ENCODE measurements around the gene NAALADL1.

Gene NAALADL1

GRCh38 chr11:65051398-65051858 lies 6.9 kb downstream of the NAALADL1 start:
- H3K36me3 ChIP-seq (replicated peaks), result no peaks in the 10 kb centered on the region
- in situ Hi-C loops (cut with MboI; ENCODE audit: low sequenced_read_pairs), result no loop called here
- H3K27me3 ChIP-seq (ENCODE audit: low read depth), result peaks cover 3% of the 10 kb centered on the region; the same call in 1 of the 2 replicates
- H3K4me1 ChIP-seq, result no peaks in the 10 kb centered on the region
- no peak overlapping the region for H3K4me3 ChIP-seq
- DNase-seq (ENCODE audit: low spot score in 2 of 2), result no peak
- H3K9me3 ChIP-seq, result no peaks in the 10 kb centered on the region

GRCh38 chr11:65047581-65048422 lies 10.6 kb downstream of the NAALADL1 start:
- Histone ChIP-seq H3K27me3 (ENCODE audit: low read depth) (no peaks in the 10 kb centered on the region), H3K36me3 (replicated peaks) (peaks cover 19% of the 10 kb centered on the region), H3K9me3 (no peaks in the 10 kb centered on the region), H3K4me3 (no peak overlapping the region), H3K4me1 (peaks cover 2% of the 10 kb centered on the region)
- no peak for DNase-seq (ENCODE audit: low spot score in 2 of 2)
- in situ Hi-C loops (cut with MboI; ENCODE audit: low sequenced_read_pairs), result no loop called here

GRCh38 chr11:65045728-65046127 lies 12.6 kb downstream of the NAALADL1 start:
- Histone ChIP-seq H3K27me3 (ENCODE audit: low read depth) (no peaks in the 10 kb centered on the region), H3K4me1 (peaks cover 9% of the 10 kb centered on the region), H3K36me3 (replicated peaks) (peaks cover 20% of the 10 kb centered on the region), H3K4me3 (no peak overlapping the region), H3K9me3 (no peaks in the 10 kb centered on the region)
- no peak for DNase-seq (ENCODE audit: low spot score in 2 of 2)
- in situ Hi-C loops (cut with MboI; ENCODE audit: low sequenced_read_pairs), result no loop called here

GRCh38 chr11:65045061-65045460 lies 13.3 kb downstream of the NAALADL1 start:
- Histone ChIP-seq H3K9me3 (no peaks in the 10 kb centered on the region), H3K4me1 (peaks cover 13% of the 10 kb centered on the region), H3K36me3 (replicated peaks) (peaks cover 20% of the 10 kb centered on the region), H3K4me3 (no peak overlapping the region), H3K27me3 (ENCODE audit: low read depth) (no peaks in the 10 kb centered on the region)
- in situ Hi-C loops (cut with MboI; ENCODE audit: low sequenced_read_pairs), result no loop called here
- no peak for DNase-seq (ENCODE audit: low spot score in 2 of 2)

DNA sequence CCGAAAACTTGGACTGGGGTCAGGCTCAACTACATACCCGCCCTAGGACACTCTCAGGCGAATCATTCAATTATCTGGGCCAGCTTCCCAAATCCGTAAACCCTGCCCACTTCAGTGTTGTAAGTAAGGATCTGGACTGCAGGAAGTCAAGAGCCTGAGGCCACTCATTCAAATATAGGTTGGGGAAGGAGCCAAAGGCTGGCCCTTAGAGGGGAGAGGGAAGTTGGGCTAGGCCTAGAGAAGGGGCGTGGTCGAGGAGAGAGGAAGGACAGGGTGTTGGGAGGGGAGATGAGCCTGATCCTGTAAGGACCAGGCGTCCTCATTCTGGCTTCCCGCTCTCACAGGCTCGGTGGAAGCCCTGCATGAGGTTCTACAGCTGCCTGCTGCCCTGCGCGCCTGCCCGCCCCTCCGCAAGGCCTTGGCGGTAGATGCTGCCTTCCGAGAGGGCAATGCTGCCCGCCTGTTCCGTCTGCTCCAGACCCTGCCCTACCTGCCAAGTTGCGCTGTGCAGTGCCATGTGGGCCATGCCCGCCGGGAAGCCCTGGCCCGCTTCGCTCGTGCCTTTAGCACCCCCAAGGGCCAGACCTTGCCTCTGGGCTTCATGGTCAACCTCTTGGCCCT lies 14.4 kb downstream of the NAALADL1 start:
- peaks cover 20% of the 10 kb centered on the region for H3K36me3 ChIP-seq (replicated peaks)
- peaks cover 13% of the 10 kb centered on the region for H3K4me1 ChIP-seq
- in situ Hi-C loops (cut with MboI; ENCODE audit: low sequenced_read_pairs), result no loop called here
- H3K27me3 ChIP-seq (ENCODE audit: low read depth), result no peaks in the 10 kb centered on the region
- no peaks in the 10 kb centered on the region for H3K9me3 ChIP-seq
- H3K4me3 ChIP-seq, result no peak overlapping the region
- no peak for DNase-seq (ENCODE audit: low spot score in 2 of 2)

DNA sequence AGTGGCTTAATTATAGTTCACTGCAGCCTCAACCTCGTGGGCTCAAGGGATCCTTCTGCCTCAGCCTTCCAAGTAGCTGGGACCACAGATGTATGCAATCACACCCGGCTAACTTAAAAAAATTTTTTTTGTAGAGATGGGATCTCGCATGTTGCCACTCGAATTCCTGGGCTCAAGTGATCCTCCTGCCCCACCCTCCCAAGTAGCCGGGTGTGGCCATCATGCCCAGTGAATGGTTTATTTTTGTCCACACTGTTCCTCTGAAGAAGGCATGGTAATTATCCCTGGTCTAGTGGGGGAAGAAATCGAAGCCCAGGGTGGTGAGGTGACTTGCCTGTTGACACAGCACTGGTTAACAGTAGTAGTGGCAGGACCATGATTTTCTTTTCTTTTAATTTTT lies 15.5 kb downstream of the NAALADL1 start:
- Histone ChIP-seq H3K27me3 (ENCODE audit: low read depth) (no peaks in the 10 kb centered on the region), H3K9me3 (no peaks in the 10 kb centered on the region), H3K4me3 (peak overlapping the region; percentile 55; the same call in 1 of the 2 replicates), H3K36me3 (replicated peaks) (peaks cover 20% of the 10 kb centered on the region), H3K4me1 (peaks cover 13% of the 10 kb centered on the region)
- no peak for DNase-seq (ENCODE audit: low spot score in 2 of 2)
- in situ Hi-C loops (cut with MboI; ENCODE audit: low sequenced_read_pairs), result no loop called here

DNA sequence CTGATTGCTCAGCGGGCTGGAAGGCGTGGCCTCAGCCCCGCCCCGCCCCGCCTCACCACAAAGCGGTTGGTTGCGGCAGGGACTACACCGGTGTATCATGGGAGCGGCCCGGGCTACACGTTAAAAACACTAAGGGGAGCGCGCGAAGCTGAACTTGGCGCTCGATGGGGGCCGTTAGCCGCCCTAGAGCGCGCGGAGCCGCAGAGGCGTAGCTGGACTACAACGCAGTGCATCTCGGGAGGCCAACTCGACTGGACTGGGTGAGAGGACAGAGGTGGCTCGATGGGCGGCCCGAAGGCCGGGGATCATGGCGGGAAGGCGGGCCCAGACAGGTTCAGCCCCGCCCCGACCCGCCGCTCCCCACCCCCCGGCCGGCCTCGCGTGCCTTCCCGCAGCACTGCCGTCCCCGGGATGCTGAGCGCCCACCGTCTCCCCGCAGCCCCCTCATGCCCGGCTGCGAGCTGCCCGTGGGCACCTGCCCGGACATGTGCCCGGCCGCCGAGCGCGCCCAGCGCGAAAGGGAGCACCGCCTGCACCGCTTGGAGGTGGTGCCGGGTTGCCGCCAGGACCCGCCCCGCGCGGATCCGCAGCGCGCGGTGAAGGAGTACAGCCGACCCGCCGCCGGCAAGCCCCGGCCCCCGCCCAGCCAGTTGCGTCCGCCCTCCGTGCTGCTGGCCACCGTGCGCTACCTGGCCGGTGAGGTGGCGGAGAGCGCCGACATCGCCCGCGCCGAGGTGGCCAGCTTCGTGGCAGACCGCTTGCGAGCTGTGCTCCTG lies 17.3 kb downstream of the NAALADL1 start, which contains the start of gene SAC3D1:
SAC3D1 (plus strand) TSS at position 364 of the 776 bp plus-strand sequence; CDS start at position 447, 83 bp downstream.
- peaks cover 20% of the 10 kb centered on the region for H3K36me3 ChIP-seq (replicated peaks)
- H3K4me3 ChIP-seq, result peak within 1 kb of the TSS; percentile 55
- H3K27me3 ChIP-seq (ENCODE audit: low read depth), result no peaks in the 10 kb centered on the region
- no peaks in the 10 kb centered on the region for H3K9me3 ChIP-seq
- H3K4me1 ChIP-seq, result peaks cover 13% of the 10 kb centered on the region
- DNase-seq (ENCODE audit: low spot score in 2 of 2), result peak; percentile 98
- in situ Hi-C loops (cut with MboI; ENCODE audit: low sequenced_read_pairs), result no loop called here

GRCh38 chr11:65040520-65040846 lies 17.9 kb downstream of the NAALADL1 start:
- DNase-seq (ENCODE audit: low spot score in 2 of 2), result no peak
- H3K4me3 ChIP-seq, result peak overlapping the region; percentile 55
- no peaks in the 10 kb centered on the region for H3K27me3 ChIP-seq (ENCODE audit: low read depth)
- H3K9me3 ChIP-seq, result no peaks in the 10 kb centered on the region
- in situ Hi-C loops (cut with MboI; ENCODE audit: low sequenced_read_pairs), result no loop called here
- H3K4me1 ChIP-seq, result peaks cover 13% of the 10 kb centered on the region
- peaks cover 20% of the 10 kb centered on the region for H3K36me3 ChIP-seq (replicated peaks)

DNA sequence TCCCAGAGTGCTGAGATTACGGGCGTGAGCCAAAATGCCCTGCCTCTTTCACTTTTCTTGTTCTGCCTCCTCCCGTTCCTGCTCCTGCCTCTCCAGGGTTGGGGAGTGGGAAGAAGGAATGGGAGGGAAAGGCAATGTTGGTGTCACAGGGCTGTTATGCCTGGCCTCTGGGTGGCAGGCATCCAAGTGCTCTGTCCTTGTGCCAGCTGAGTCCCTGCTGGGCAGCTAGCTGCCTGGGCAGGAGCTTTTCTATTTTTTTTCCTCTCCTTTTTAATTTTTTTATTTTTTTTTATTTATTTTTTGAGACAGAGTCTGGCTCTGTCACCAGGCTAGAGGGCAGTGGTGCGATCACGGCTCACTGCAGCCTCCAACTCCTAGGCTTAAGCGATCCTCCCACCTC lies 21.4 kb downstream of the NAALADL1 start:
- Histone ChIP-seq H3K4me3 (no peak overlapping the region), H3K9me3 (no peaks in the 10 kb centered on the region), H3K4me1 (peaks cover 4% of the 10 kb centered on the region; the same call in 1 of the 2 replicates), H3K36me3 (replicated peaks) (no peaks in the 10 kb centered on the region), H3K27me3 (ENCODE audit: low read depth) (no peaks in the 10 kb centered on the region)
- in situ Hi-C loops (cut with MboI; ENCODE audit: low sequenced_read_pairs), result no loop called here
- no peak for DNase-seq (ENCODE audit: low spot score in 2 of 2)

GRCh38 chr11:65035579-65035978 lies 22.8 kb downstream of the NAALADL1 start:
- Histone ChIP-seq H3K4me1 (peaks cover 4% of the 10 kb centered on the region; the same call in 1 of the 2 replicates), H3K4me3 (no peak overlapping the region), H3K27me3 (ENCODE audit: low read depth) (no peaks in the 10 kb centered on the region), H3K9me3 (no peaks in the 10 kb centered on the region), H3K36me3 (replicated peaks) (no peaks in the 10 kb centered on the region)
- DNase-seq (ENCODE audit: low spot score in 2 of 2), result no peak
- in situ Hi-C loops (cut with MboI; ENCODE audit: low sequenced_read_pairs), result no loop called here

- no peaks in the 10 kb centered on the region for H3K27me3 ChIP-seq (ENCODE audit: low read depth)
- no peaks in the 10 kb centered on the region for H3K4me1 ChIP-seq
- no peaks in the 10 kb centered on the region for H3K36me3 ChIP-seq (replicated peaks)
- DNase-seq (ENCODE audit: low spot score in 2 of 2), result no peak
- in situ Hi-C loops (cut with MboI; ENCODE audit: low sequenced_read_pairs), result no loop called here
- no peak overlapping the region for H3K4me3 ChIP-seq
- H3K9me3 ChIP-seq, result no peaks in the 10 kb centered on the region
Observed at GRCh38 chr11:65034423-65034822, 23.9 kb downstream of the NAALADL1 start.

DNA sequence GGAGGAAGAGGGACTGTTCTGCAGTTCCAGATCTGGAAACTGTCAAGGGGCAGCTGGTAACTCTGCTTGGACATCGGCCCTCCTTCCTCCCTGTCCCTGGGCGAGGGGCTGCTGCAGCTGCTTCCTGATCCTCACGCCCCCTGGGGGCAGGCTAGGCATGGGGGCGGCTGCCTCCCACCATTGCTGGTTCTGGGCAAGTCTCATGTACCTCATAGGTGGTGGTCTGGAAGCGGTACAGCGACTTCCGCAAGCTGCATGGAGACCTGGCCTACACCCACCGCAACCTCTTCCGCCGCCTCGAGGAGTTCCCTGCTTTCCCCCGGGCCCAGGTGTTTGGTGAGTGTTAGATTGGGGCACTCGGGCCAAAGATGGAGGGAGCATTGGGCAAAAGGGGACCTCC lies 26.1 kb downstream of the NAALADL1 start:
- no peak for DNase-seq (ENCODE audit: low spot score in 2 of 2)
- Histone ChIP-seq H3K9me3 (no peaks in the 10 kb centered on the region), H3K36me3 (replicated peaks) (no peaks in the 10 kb centered on the region), H3K4me1 (peaks cover 3% of the 10 kb centered on the region; the same call in 1 of the 2 replicates), H3K4me3 (no peak overlapping the region), H3K27me3 (ENCODE audit: low read depth) (no peaks in the 10 kb centered on the region)
- in situ Hi-C loops (cut with MboI; ENCODE audit: low sequenced_read_pairs), result no loop called here

DNA sequence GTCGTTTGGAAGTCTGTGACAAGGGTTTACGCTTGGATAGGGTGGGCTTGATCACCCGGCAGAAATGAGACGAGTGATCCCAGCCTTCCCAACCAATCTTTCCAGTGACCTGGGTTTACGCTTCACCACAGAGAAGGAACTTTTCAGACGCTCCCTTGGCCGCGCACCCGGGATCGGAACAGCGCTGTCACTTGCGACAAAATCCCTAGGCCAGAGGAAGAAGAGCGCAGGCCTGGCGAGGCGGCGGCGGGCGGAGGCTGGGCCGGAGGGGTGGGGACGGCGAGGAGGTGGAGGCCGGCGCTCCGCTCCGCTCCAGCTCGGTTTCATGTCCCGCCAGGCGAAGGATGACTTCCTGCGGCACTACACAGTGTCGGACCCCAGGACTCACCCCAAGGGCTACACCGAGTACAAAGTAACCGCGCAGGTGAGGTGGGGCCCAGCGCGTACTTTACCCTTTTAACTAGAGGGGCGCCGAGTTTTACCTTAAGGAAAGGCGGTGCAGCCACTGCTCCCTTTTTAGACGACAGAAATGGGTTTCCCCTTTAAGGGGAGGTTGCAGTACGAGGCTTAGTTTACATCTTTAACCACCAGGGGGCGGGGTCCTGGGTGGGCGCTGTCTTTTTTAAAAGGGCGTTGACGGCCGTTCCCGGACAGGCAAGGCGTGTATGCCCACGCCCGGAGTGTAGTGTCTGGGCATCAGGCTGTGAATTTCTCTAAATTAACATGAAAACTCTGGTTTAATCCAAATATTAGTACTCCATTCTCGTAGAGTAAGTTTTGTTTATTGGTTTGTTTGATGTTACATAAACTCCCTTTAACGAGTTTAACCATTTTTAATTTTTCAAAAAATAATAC lies 30.9 kb downstream of the NAALADL1 start, which contains the start of gene SNX15:
SNX15 (plus strand) TSS at position 227 of the 855 bp plus-strand sequence; CDS start at position 326, 99 bp downstream.
- no peaks in the 10 kb centered on the region for H3K9me3 ChIP-seq
- peak within 1 kb of the TSS; percentile 38 for H3K4me3 ChIP-seq
- no peaks in the 10 kb centered on the region for H3K36me3 ChIP-seq (replicated peaks)
- in situ Hi-C loops (cut with MboI; ENCODE audit: low sequenced_read_pairs), result no loop called here
- H3K4me1 ChIP-seq, result peaks cover 7% of the 10 kb centered on the region
- H3K27me3 ChIP-seq (ENCODE audit: low read depth), result no peaks in the 10 kb centered on the region
- peak; percentile 95 to 97 for DNase-seq (ENCODE audit: low spot score in 2 of 2)
